ENCODE data around the gene KLF8. TPM values are rescaled to one million over a fixed set of nuclear protein-coding genes. Genes with fewer than 3 reads are reported as not detected.

KLF8 gene
- total RNA-seq, 1 experiment from 2014 or later, result 0.57 TPM

DNA sequence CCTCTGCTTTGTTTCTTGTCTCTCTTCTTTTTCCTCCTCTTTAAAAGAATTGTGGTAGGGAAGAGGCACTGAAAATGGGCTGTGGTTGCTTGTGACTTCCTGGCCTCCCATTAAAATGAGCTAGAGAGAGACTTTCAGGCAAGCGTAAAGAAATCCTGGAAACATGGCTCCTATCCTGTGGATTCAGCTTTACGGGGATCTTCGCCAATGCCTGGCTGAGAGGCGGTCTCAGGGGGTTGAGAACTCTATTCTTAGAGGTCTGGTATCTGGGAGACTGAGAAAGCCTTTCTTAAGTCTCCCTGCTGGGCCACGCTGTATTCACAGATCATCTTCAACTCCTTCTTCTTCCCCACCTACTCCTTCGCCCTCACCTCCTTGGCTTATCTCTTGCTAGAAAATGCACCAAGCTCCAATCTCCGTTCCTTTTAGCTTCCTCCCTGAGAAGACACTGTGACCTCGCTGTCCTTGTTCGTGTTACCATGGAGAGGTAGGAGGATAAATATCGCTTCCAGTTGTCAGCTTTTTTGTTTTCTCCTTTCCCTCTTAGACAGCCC is 542 bp upstream of the KLF8 start:
- H3K27me3 Mint-ChIP-seq (ENCODE audit: insufficient read depth, unreplicated experiment), result no peaks in the 10 kb centered on the region
- Histone ChIP-seq H3K4me3 (ENCODE audit: low read depth, low read length) (no peak overlapping the region), H3K36me3 (ENCODE audit: control insufficient read depth, insufficient read depth, low read length) (no peaks in the 10 kb centered on the region), H3K27me3 (replicated peaks; ENCODE audit: control insufficient read depth, insufficient read depth, low read length) (no peaks in the 10 kb centered on the region), H3K9me3 (no peaks in the 10 kb centered on the region), H3K4me1 (no peaks in the 10 kb centered on the region)
- intact Hi-C loops (cut with micrococcal nuclease; ENCODE audit: unreplicated experiment), result no loop called here
- DNase-seq, result no peak
- no peak overlapping the region for H3K4me3 Mint-ChIP-seq (ENCODE audit: unreplicated experiment)
- H3K9me3 Mint-ChIP-seq (ENCODE audit: unreplicated experiment), result no peaks in the 10 kb centered on the region
- CTCF ChIA-PET, result no interaction called here
- no peak overlapping the region for H3K27ac Mint-ChIP-seq (ENCODE audit: unreplicated experiment)
- no peaks in the 10 kb centered on the region for H3K36me3 Mint-ChIP-seq (ENCODE audit: insufficient read depth, unreplicated experiment)
- BruUV-seq (replicated peaks), result no TSS peak
- no peaks in the 10 kb centered on the region for H3K4me1 Mint-ChIP-seq (ENCODE audit: low read depth, unreplicated experiment)
- TF ChIP-seq CTCF (IDR thresholded peaks at IDR 0.05; ENCODE audit: insufficient read depth in 1 of 2, low read depth in 1 of 2, low read length in 1 of 2, severe bottlenecking in 1 of 2, unreplicated experiment in 1 of 2), result no peak
- POLR2A ChIA-PET, result no interaction called here

DNA sequence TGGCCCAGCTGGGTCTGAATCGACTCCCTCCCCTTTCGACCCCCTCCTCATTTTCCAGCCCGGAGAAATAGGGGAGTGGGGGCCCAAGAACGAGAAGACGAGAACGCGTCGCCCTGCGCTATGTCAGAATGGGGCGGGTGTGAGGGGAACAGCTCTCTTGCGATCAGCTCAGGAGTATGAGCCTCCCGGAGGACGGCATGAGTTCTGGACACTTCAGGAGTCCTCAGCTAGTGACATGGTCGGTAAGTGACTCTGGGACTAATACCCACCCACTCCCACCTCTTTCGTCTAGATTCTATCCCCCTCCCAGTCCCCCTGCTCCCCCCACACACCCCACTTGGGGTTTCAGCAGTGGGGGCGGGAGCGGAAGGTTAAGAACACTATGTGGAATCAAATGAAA is 944 bp downstream of the KLF8 start:
- Histone ChIP-seq H3K4me3 (ENCODE audit: low read depth, low read length) (no peak overlapping the region), H3K36me3 (ENCODE audit: control insufficient read depth, insufficient read depth, low read length) (no peaks in the 10 kb centered on the region), H3K4me1 (no peaks in the 10 kb centered on the region), H3K27me3 (replicated peaks; ENCODE audit: control insufficient read depth, insufficient read depth, low read length) (no peaks in the 10 kb centered on the region), H3K9me3 (no peaks in the 10 kb centered on the region)
- Mint-ChIP-seq H3K27ac (ENCODE audit: unreplicated experiment) (no peak overlapping the region), H3K27me3 (ENCODE audit: insufficient read depth, unreplicated experiment) (no peaks in the 10 kb centered on the region), H3K4me3 (ENCODE audit: unreplicated experiment) (peak overlapping the region; percentile 48), H3K9me3 (ENCODE audit: unreplicated experiment) (no peaks in the 10 kb centered on the region), H3K36me3 (ENCODE audit: insufficient read depth, unreplicated experiment) (no peaks in the 10 kb centered on the region), H3K4me1 (ENCODE audit: low read depth, unreplicated experiment) (no peaks in the 10 kb centered on the region)
- intact Hi-C loops (cut with micrococcal nuclease; ENCODE audit: unreplicated experiment), result no loop called here
- ChIA-PET POLR2A (no interaction called here), CTCF (no interaction called here)
- BruUV-seq (replicated peaks), result no TSS peak
- DNase-seq, result no peak
- TF ChIP-seq CTCF (IDR thresholded peaks at IDR 0.05; ENCODE audit: insufficient read depth in 1 of 2, low read depth in 1 of 2, low read length in 1 of 2, severe bottlenecking in 1 of 2, unreplicated experiment in 1 of 2), result no peak

GRCh38 chrX:56233682-56234081 is 1.5 kb downstream of the KLF8 start:
- Histone ChIP-seq H3K4me1 (no peaks in the 10 kb centered on the region), H3K4me3 (ENCODE audit: low read depth, low read length) (no peak overlapping the region), H3K27me3 (replicated peaks; ENCODE audit: control insufficient read depth, insufficient read depth, low read length) (no peaks in the 10 kb centered on the region), H3K9me3 (no peaks in the 10 kb centered on the region), H3K36me3 (ENCODE audit: control insufficient read depth, insufficient read depth, low read length) (no peaks in the 10 kb centered on the region)
- Mint-ChIP-seq H3K36me3 (ENCODE audit: insufficient read depth, unreplicated experiment) (no peaks in the 10 kb centered on the region), H3K4me1 (ENCODE audit: low read depth, unreplicated experiment) (no peaks in the 10 kb centered on the region), H3K27me3 (ENCODE audit: insufficient read depth, unreplicated experiment) (no peaks in the 10 kb centered on the region), H3K9me3 (ENCODE audit: unreplicated experiment) (no peaks in the 10 kb centered on the region), H3K27ac (ENCODE audit: unreplicated experiment) (no peak overlapping the region), H3K4me3 (ENCODE audit: unreplicated experiment) (no peak overlapping the region)
- CTCF ChIA-PET, result no interaction called here
- peak in 1 of 2 experiments; percentile 26 for DNase-seq
- intact Hi-C loops (cut with micrococcal nuclease; ENCODE audit: unreplicated experiment), result no loop called here
- no TSS peak for BruUV-seq (replicated peaks)
- POLR2A ChIA-PET, result no interaction called here
- no peak for TF ChIP-seq CTCF (IDR thresholded peaks at IDR 0.05; ENCODE audit: insufficient read depth in 1 of 2, low read depth in 1 of 2, low read length in 1 of 2, severe bottlenecking in 1 of 2, unreplicated experiment in 1 of 2)

Measured in Caco-2 (cell line).